ENCODE results near the gene SPATA1.
"Not testable (repeated sequence)": the region's sequence is repeated elsewhere in the genome, so short reads cannot be mapped to it uniquely, and the experiment has no call there.

The SPATA1 gene

GRCh38 chr1:84585803-84586202 lies 79.6 kb downstream of the SPATA1 start:
- Histone ChIP-seq H3K9me3 (ENCODE audit: control insufficient read depth, low read length) (no peaks in the 10 kb centered on the region), H3K4ac (ENCODE audit: low read depth in 1 of 2, low read length in 2 of 2) (peak overlapping the region in 1 of 2 experiments; percentile 70), H3K79me1 (replicated peaks; ENCODE audit: low read length, poor library complexity, severe bottlenecking) (no peaks in the 10 kb centered on the region), H3K4me2 (ENCODE audit: low read length, poor library complexity, severe bottlenecking) (no peak overlapping the region), H3K4me1 (ENCODE audit: control insufficient read depth, insufficient read depth, low read depth, low read length) (peaks cover 2% of the 10 kb centered on the region), H3K23ac (ENCODE audit: low read length in 2 of 2) (no peak overlapping the region), H2BK15ac (ENCODE audit: low read depth, poor library complexity, severe bottlenecking) (no peak overlapping the region), H3K27me3 (ENCODE audit: control insufficient read depth in 1 of 2, insufficient read depth in 1 of 2, low read length in 2 of 2) (no peaks in the 10 kb centered on the region), H3K4me3 (ENCODE audit: insufficient read depth in 1 of 2, low read depth in 1 of 2, low read length in 2 of 2) (no peak overlapping the region), H3K36me3 (ENCODE audit: control insufficient read depth in 1 of 2, insufficient read depth in 2 of 2, low read depth in 1 of 2, low read length in 2 of 2) (no peaks in the 10 kb centered on the region), H3K14ac (ENCODE audit: low read length in 2 of 2) (no peak overlapping the region), H4K8ac (ENCODE audit: low read length) (peak overlapping the region; percentile 60), H2BK120ac (ENCODE audit: low read depth, low read length) (no peak overlapping the region), H2AK5ac (ENCODE audit: low read length, severe bottlenecking) (no peak overlapping the region), H2BK12ac (ENCODE audit: low read length in 2 of 2) (peak overlapping the region in 1 of 2 experiments; percentile 11), H4K91ac (ENCODE audit: low read length) (no peak overlapping the region), H3K18ac (ENCODE audit: low read depth in 1 of 2, low read length in 2 of 2) (no peak overlapping the region), H2AFZ (ENCODE audit: low read depth, low read length) (no peak overlapping the region), H3K27ac (ENCODE audit: low read length, poor library complexity, severe bottlenecking) (no peak overlapping the region), H2BK5ac (ENCODE audit: low read depth, low read length, poor library complexity, severe bottlenecking) (no peak overlapping the region), H3K9ac (ENCODE audit: low read length) (no peak overlapping the region)
- DNase-seq: no peak
- WGBS: 98% methylated on average over 1 of the region's 1 CpG

- Histone ChIP-seq H4K8ac (ENCODE audit: low read length) (no peak overlapping the region), H3K27me3 (ENCODE audit: control insufficient read depth in 1 of 2, insufficient read depth in 1 of 2, low read length in 2 of 2) (no peaks in the 10 kb centered on the region), H4K91ac (ENCODE audit: low read length) (no peak overlapping the region), H2BK12ac (ENCODE audit: low read length in 2 of 2) (no peak overlapping the region), H3K4ac (ENCODE audit: low read depth in 1 of 2, low read length in 2 of 2) (no peak overlapping the region), H3K4me1 (ENCODE audit: control insufficient read depth, insufficient read depth, low read depth, low read length) (peaks cover 2% of the 10 kb centered on the region), H3K23ac (ENCODE audit: low read length in 2 of 2) (no peak overlapping the region), H3K14ac (ENCODE audit: low read length in 2 of 2) (no peak overlapping the region), H3K4me2 (ENCODE audit: low read length, poor library complexity, severe bottlenecking) (no peak overlapping the region), H3K27ac (ENCODE audit: low read length, poor library complexity, severe bottlenecking) (no peak overlapping the region), H2BK120ac (ENCODE audit: low read depth, low read length) (no peak overlapping the region), H3K9me3 (ENCODE audit: control insufficient read depth, low read length) (no peaks in the 10 kb centered on the region), H2BK5ac (ENCODE audit: low read depth, low read length, poor library complexity, severe bottlenecking) (no peak overlapping the region), H3K9ac (ENCODE audit: low read length) (no peak overlapping the region), H2AK5ac (ENCODE audit: low read length, severe bottlenecking) (no peak overlapping the region), H3K36me3 (ENCODE audit: control insufficient read depth in 1 of 2, insufficient read depth in 2 of 2, low read depth in 1 of 2, low read length in 2 of 2) (no peaks in the 10 kb centered on the region), H3K4me3 (ENCODE audit: insufficient read depth in 1 of 2, low read depth in 1 of 2, low read length in 2 of 2) (no peak overlapping the region), H3K79me1 (replicated peaks; ENCODE audit: low read length, poor library complexity, severe bottlenecking) (no peaks in the 10 kb centered on the region), H3K18ac (ENCODE audit: low read depth in 1 of 2, low read length in 2 of 2) (peak overlapping the region in 1 of 2 experiments; percentile 42), H2BK15ac (ENCODE audit: low read depth, poor library complexity, severe bottlenecking) (no peak overlapping the region), H2AFZ (ENCODE audit: low read depth, low read length) (no peak overlapping the region)
- no peak for DNase-seq
- WGBS: 88% methylated on average over 3 of the region's 3 CpGs
These were observed 80.9 kb downstream of the SPATA1 start for GRCh38 chr1:84587099-84587498.

GRCh38 chr1:84594959-84595358 lies 88.8 kb downstream of the SPATA1 start:
- not testable (repeated sequence) for H4K91ac ChIP-seq (ENCODE audit: low read length); DNase-seq
- WGBS: 90% methylated on average over 1 of the region's 2 CpGs

GRCh38 chr1:84597011-84597410 lies 90.8 kb downstream of the SPATA1 start:
- Histone ChIP-seq H2AK5ac (ENCODE audit: low read length, severe bottlenecking) (no peak overlapping the region), H2BK15ac (ENCODE audit: low read depth, poor library complexity, severe bottlenecking) (no peak overlapping the region), H3K4ac (ENCODE audit: low read depth in 1 of 2, low read length in 2 of 2) (no peak overlapping the region), H4K91ac (ENCODE audit: low read length) (no peak overlapping the region), H2BK5ac (ENCODE audit: low read depth, low read length, poor library complexity, severe bottlenecking) (no peak overlapping the region), H3K4me3 (ENCODE audit: insufficient read depth in 1 of 2, low read depth in 1 of 2, low read length in 2 of 2) (no peak overlapping the region), H3K36me3 (ENCODE audit: control insufficient read depth in 1 of 2, insufficient read depth in 2 of 2, low read depth in 1 of 2, low read length in 2 of 2) (no peaks in the 10 kb centered on the region), H4K8ac (ENCODE audit: low read length) (no peak overlapping the region), H2BK120ac (ENCODE audit: low read depth, low read length) (no peak overlapping the region), H3K9me3 (ENCODE audit: control insufficient read depth, low read length) (no peaks in the 10 kb centered on the region), H2BK12ac (ENCODE audit: low read length in 2 of 2) (no peak overlapping the region), H3K27me3 (ENCODE audit: control insufficient read depth in 1 of 2, insufficient read depth in 1 of 2, low read length in 2 of 2) (no peaks in the 10 kb centered on the region), H2AFZ (ENCODE audit: low read depth, low read length) (no peak overlapping the region), H3K4me2 (ENCODE audit: low read length, poor library complexity, severe bottlenecking) (no peak overlapping the region), H3K23ac (ENCODE audit: low read length in 2 of 2) (no peak overlapping the region), H3K9ac (ENCODE audit: low read length) (no peak overlapping the region), H3K4me1 (ENCODE audit: control insufficient read depth, insufficient read depth, low read depth, low read length) (peaks cover 3% of the 10 kb centered on the region), H3K18ac (ENCODE audit: low read depth in 1 of 2, low read length in 2 of 2) (no peak overlapping the region), H3K79me1 (replicated peaks; ENCODE audit: low read length, poor library complexity, severe bottlenecking) (no peaks in the 10 kb centered on the region), H3K14ac (ENCODE audit: low read length in 2 of 2) (no peak overlapping the region), H3K27ac (ENCODE audit: low read length, poor library complexity, severe bottlenecking) (no peak overlapping the region)
- DNase-seq: no peak
- 100% methylated on average over 1 of the region's 1 CpG for WGBS

More at GRCh38 chr1:84594959-84595358, 88.8 kb downstream of the SPATA1 start:
- H3K4ac ChIP-seq (ENCODE audit: low read depth in 1 of 2, low read length in 2 of 2); H3K4me2 ChIP-seq (ENCODE audit: low read length, poor library complexity, severe bottlenecking); H3K9me3 ChIP-seq (ENCODE audit: control insufficient read depth, low read length); H3K18ac ChIP-seq (ENCODE audit: low read depth in 1 of 2, low read length in 2 of 2); H3K27me3 ChIP-seq (ENCODE audit: control insufficient read depth in 1 of 2, insufficient read depth in 1 of 2, low read length in 2 of 2); H2BK15ac ChIP-seq (ENCODE audit: low read depth, poor library complexity, severe bottlenecking); H2BK120ac ChIP-seq (ENCODE audit: low read depth, low read length); H3K14ac ChIP-seq (ENCODE audit: low read length in 2 of 2); H3K23ac ChIP-seq (ENCODE audit: low read length in 2 of 2); H2BK12ac ChIP-seq (ENCODE audit: low read length in 2 of 2); H2BK5ac ChIP-seq (ENCODE audit: low read depth, low read length, poor library complexity, severe bottlenecking); H3K4me1 ChIP-seq (ENCODE audit: control insufficient read depth, insufficient read depth, low read depth, low read length); H3K36me3 ChIP-seq (ENCODE audit: control insufficient read depth in 1 of 2, insufficient read depth in 2 of 2, low read depth in 1 of 2, low read length in 2 of 2); H3K9ac ChIP-seq (ENCODE audit: low read length); H3K27ac ChIP-seq (ENCODE audit: low read length, poor library complexity, severe bottlenecking); H3K4me3 ChIP-seq (ENCODE audit: insufficient read depth in 1 of 2, low read depth in 1 of 2, low read length in 2 of 2); H3K79me1 ChIP-seq (replicated peaks; ENCODE audit: low read length, poor library complexity, severe bottlenecking); H4K8ac ChIP-seq (ENCODE audit: low read length); H2AK5ac ChIP-seq (ENCODE audit: low read length, severe bottlenecking); H2AFZ ChIP-seq (ENCODE audit: low read depth, low read length): not testable (repeated sequence)

Measured in mesenchymal stem cell (in vitro differentiated cells and primary cell).